CD4-positive, alpha-beta T cell treated with Interleukin-15 for 1 hour (primary cell): ENCODE measurements around the gene LENG1.

Experiments
- DNase-seq: peaks from one replicate; pipeline ENCODE4 v3.0.0-alpha.2; 2020

Gene LENG1

GRCh38 chr19:54106716-54107115 is 52.8 kb downstream of the LENG1 start:
- DNase-seq, result no peak

DNA sequence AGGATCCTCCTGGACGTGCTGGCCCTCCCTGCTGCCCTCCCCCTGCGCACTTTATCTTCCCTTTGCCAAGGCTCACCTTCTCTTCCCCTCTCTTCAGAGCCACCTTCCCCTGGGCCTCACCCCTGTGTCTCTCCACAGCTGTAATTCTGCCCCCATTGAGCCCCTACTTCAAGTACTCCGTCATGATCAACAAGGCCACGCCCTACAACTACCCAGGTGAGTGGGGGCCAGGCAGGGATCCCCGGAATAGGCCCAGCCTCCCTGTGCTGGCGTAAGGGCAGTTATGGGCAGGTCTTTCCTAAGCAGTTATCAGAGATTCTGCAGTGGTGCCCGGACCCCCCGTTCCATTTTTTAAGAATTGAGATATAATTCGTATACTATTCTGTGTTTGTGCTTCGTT is 53.7 kb downstream of the LENG1 start:
- DNase-seq, result no peak
